RWPE1 (cell line): ENCODE measurements around the gene C20orf96.

Experiments
- CTCF ChIA-PET: fragments of 350-600 bp; sonication (Branson Sonifier 250); formaldehyde crosslinking; extraction: SDS; loops from one replicate; lab custom pipeline; 2021; lab: Yijun Ruan, JAX
- POLR2A ChIA-PET: fragments of 400-600 bp; formaldehyde crosslinking; extraction: SDS; loops from one replicate; lab custom pipeline; 2020; ENCODE audit warnings: antibody characterized with exemption; ENCODE audit not compliant: low non-redundant PET; lab: Yijun Ruan, JAX
- DNase-seq: peaks from one replicate; pipeline ENCODE4 v3.0.0; 2012; ENCODE audit warnings: low spot score
- H3K27ac ChIP-seq: fragments of 450-650 bp; 2 replicates; pipeline ENCODE4 v1.5.1; 2017
- CTCF ChIP-seq: fragments of 450-650 bp; conservative IDR thresholded peaks from 2 replicates; pipeline ENCODE4 v1.5.1; 2017; ENCODE audit warnings: low read depth, mild to moderate bottlenecking

The C20orf96 gene

GRCh38 chr20:313402-313801 lies 22.9 kb upstream of the C20orf96 start:
- ChIA-PET CTCF (interaction anchor here (0.6 kb wide), 1 partner anchor 11 kb away, joined by 3 read pairs; no protein-coding TSS in a partner anchor), POLR2A (no interaction called here)
- no peak overlapping the region for H3K27ac ChIP-seq
- DNase-seq: no peak
- no peak for TF ChIP-seq CTCF

- POLR2A ChIA-PET: no interaction called here
- H3K27ac ChIP-seq: no peak overlapping the region
- CTCF ChIA-PET: interaction anchor here (0.6 kb wide), 1 partner anchor 12 kb away, joined by 3 read pairs; no protein-coding TSS in a partner anchor
- TF ChIP-seq CTCF: no peak
- DNase-seq: no peak
Observed at GRCh38 chr20:312866-313265, 22.3 kb upstream of the C20orf96 start.

GRCh38 chr20:312067-312466 lies 21.5 kb upstream of the C20orf96 start:
- no peak for DNase-seq
- TF ChIP-seq CTCF: no peak
- CTCF ChIA-PET: no interaction called here
- POLR2A ChIA-PET: no interaction called here
- H3K27ac ChIP-seq: no peak overlapping the region

- ChIA-PET POLR2A (no interaction called here), CTCF (no interaction called here)
- DNase-seq: no peak
- no peak for TF ChIP-seq CTCF
- H3K27ac ChIP-seq: peak overlapping the region; percentile 97
Observed at GRCh38 chr20:311609-312008, 21.1 kb upstream of the C20orf96 start.

- CTCF ChIA-PET: no interaction called here
- TF ChIP-seq CTCF: no peak
- no peak for DNase-seq
- POLR2A ChIA-PET: no interaction called here
- H3K27ac ChIP-seq: peak overlapping the region; percentile 97
Observed at GRCh38 chr20:310645-311044, 20.1 kb upstream of the C20orf96 start.

- DNase-seq: peak; percentile 95
- TF ChIP-seq CTCF: no peak
- POLR2A ChIA-PET: no interaction called here
- peak overlapping the region; percentile 97 for H3K27ac ChIP-seq
- CTCF ChIA-PET: no interaction called here
Observed at GRCh38 chr20:309841-310644, 19.5 kb upstream of the C20orf96 start.
